HG03064 (cell line): ENCODE results near the gene WASL.

ENCODE experiments used
- ATAC-seq: cut with Tn5 transposase; IDR thresholded peaks from one replicate; pipeline ENCODE4 v1.9.1; 2021; ENCODE audit warnings: low read depth; ENCODE audit not compliant: unreplicated experiment

Gene WASL

DNA sequence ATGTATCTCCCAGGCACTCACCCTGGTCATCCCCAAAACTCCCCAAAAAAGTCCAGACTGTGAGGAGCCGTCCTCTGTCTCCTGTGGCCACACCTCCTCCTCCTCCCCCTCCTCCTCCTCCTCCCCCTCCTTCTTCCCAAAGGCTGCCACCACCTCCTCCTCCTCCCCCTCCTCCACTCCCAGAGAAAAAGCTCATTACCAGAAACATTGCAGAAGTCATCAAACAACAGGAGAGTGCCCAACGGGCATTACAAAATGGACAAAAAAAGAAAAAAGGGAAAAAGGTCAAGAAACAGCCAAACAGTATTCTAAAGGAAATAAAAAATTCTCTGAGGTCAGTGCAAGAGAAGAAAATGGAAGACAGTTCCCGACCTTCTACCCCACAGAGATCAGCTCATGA, 86.0 kb downstream of the WASL start:
- ATAC-seq = no peak

- ATAC-seq = no peak
These were observed 86.5 kb downstream of the WASL start for GRCh38 chr7:123662293-123662692.

GRCh38 chr7:123661765-123662164, 87.0 kb downstream of the WASL start:
- no peak for ATAC-seq

DNA sequence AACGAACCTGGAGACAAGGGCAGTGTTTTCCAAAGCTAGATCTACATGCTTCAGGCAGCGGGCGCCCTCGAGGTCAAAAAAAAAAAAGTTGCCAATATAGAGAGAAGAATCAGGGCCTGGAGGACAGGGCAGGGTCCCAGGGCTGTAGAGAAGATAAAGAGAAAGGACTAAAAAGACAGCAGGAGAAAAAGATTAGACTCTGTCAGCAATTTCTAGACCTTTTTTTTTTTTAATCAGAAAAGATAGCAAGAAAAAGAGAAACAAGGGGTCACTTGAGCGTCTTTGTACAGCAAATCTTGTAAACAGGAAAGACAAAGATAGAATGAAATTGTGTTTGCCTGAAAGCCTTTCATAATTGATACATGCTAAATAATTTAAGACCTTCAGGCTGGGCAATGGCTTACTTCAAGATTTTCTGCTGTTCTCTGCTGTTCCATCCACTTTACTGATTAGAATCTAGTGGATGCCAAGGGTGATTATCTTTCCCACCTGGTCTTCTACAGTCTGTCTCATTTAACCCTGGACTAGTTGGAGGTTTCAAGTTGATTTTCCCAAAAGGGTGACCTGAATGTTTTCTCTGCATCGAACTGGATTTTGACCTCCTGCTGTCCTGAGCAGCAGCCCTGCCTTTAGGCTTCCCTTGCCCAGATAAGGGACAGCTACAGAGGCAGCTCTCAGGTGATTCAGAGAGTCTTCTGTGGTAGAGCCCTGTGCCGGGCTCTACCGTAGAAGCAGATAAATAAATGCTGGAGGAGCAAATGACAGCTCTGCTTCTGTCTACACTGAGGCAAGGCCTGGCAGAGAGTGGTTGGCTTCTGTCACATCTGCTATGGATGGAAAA, 88.1 kb downstream of the WASL start:
- ATAC-seq = no peak

DNA sequence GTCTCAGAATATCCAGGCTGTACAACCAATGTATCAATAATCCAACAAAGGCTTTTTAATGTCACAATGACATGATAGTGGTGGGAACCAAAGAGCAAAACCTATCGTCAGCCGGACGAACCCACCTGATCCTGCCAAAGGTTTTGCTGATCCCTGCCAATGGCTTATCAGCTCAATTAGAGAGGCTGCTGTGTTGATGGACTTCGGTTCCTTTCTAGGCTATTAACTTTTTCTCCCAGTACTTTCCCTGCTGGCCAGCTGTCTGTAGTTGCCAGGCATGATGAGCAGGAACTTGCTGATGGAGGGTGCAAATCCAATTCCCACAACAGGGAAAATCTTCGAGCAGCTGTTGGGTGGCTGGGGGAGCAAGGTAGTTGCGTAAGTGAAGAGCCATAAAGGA, 90.8 kb downstream of the WASL start:
- ATAC-seq = no peak

- ATAC-seq = no peak
These were observed 91.5 kb downstream of the WASL start for GRCh38 chr7:123657304-123657685.

DNA sequence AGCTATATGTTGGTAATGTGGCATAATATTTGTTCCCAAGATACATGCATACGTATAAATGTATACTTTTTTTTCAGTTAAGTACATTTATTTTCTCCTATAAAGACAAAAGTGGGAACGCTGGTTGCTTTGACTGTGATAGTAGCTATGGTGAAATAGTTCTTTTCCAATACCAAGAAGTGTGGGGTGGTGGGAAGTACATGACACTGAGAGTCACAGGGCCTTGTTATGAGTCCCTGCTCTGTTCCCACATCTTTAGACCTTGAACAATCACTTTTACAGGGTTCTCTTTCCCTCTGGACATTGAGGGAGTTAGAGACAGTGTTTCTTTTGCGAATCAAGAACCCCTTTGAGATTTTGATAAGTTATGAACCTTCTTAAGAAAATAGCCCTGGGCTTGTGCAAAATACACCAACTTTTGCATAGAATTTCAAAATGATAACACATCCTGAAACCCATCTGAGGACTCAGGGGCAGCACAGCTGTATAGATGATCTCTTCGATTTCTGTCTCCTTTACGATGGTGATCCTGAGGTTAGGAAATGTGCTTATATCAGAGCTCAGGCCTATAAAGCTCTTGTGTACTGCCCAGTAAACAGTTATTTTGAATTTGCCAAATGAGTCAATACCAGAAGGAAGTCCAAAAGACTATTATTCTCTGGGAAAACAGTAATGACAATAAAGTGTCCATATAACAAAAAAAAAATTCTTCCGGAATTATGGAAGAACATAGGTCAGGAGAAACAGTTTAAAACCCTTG, 92.1 kb downstream of the WASL start:
- no peak for ATAC-seq

DNA sequence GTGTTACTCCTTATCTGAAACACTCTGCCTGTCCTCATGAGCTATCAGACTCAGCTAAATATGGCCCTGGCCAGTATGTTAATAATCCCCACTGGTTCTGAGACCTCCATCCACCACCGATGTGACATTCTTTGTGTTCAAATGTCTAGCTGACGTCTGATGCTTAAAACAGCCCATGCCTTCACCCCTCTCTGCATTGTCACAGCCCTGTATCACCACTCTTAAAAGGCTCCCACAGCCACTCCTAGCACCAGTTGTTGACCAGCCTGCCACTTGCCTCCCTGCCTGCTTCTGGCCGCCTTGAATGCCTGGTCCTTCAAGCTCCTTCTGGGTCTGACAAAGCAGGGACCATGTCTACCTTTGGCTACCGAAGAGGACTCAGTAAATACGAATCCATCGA, 93.2 kb downstream of the WASL start, which contains the start of gene LMOD2:
LMOD2 (plus strand) TSS at position 253 of the 400 bp plus-strand sequence; CDS start at position 351, 98 bp downstream.
- no peak for ATAC-seq

DNA sequence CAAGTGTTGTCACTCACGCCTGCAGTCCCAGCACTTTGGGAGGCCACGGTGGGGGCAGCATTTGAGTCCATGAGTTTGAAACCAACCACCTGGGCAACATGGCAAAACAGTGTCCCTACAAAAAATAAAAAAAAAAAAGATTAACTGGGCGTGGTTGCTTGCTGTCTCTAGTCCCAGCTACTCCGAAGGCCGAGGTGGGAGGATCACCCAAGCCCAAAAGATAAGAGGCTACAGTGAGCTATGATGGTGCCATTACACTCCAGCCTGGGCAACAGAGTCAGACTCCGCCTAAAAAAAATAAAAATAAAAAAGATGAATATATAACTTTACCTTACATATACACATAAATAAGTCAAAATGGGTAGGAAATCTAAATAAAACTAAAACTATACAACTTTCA, 95.6 kb downstream of the WASL start:
- ATAC-seq = no peak

DNA sequence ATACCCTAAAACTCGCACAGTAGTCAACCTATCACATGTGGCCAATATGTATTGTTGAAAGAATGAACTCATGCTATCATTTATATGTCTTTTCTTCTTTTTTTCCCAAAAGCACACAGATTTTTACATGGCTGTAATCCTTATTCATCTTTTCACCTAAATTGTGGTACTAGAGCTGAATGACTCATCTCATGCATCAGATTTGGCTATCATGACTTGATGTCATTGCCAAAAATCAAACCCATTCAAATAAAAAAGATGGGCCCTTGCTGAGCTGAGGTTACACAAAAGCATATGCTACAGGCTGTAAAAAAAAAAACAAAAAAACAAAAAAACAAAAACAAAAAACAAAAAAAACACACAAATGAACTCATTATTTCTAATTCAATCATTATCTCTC, 96.4 kb downstream of the WASL start:
- no peak for ATAC-seq

- ATAC-seq = no peak
These were observed 98.2 kb downstream of the WASL start for GRCh38 chr7:123650595-123650994.

DNA sequence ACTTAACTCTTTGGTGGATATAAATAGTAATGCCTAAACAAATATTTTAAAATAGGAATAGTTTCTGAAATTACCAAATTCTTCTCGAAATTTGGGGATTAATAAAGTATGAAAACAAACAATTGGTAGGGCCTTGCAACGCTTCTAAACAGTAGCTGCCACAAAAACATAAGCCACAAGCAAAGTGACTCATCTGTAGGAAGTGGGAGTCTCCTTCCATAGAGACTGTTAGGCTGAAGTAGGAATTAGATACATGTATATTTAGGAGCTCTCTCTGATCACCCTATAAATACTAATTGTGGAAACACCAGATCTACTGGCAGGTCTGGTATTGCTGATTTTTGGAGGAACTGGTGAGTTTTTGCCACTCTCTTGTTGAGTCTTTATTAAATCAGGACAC, 98.8 kb downstream of the WASL start:
- no peak for ATAC-seq

- no peak for ATAC-seq
These were observed 101.6 kb downstream of the WASL start for GRCh38 chr7:123647106-123647730.

GRCh38 chr7:123645516-123645915, 103.3 kb downstream of the WASL start:
- no peak for ATAC-seq

DNA sequence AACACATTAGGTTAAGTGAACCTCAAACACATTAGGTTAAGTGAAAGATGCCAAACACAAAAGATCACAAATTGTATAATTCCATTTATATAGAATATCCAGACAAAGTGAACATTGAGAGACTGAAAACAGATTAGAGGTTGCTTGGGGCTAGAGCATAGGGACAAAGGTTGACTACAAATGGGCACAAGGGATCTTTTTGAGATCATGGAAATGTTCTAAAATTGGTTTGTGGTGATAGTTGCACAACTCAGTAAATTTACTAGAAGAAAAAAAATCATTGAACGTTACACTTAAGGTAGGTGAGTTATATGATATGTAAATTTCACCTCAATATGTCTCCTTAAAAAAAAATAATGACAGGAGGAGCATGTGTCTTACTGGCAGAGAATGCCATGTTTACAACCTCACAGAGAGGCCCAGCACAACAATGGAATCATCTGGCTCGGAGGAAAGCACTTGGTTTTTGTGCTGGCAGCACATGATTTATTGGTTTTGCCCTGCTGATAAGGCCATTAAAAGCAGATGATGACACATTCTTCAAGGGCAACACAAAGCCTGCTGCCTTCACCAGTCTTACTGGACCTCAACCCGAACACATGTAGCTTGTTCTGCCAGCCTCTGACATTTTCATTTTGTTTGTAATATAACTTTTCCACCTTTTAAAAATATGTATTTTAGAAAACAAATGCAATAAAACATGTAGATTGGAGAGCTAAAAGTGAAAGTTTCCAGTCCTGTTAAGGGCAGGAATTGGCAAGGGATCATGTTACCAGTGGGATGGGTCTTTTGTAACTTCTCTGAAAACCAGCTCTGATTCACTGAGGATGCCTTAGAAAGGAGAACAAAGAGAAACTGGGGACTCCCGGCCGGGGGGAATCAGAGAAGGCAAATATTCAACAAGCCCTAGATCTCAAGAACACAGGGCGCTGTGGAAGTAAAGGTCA, 105.0 kb downstream of the WASL start:
- ATAC-seq = no peak

- ATAC-seq = no peak
These were observed 106.9 kb downstream of the WASL start for GRCh38 chr7:123641901-123642300.

GRCh38 chr7:123640583-123640982, 108.2 kb downstream of the WASL start:
- no peak for ATAC-seq

- ATAC-seq = no peak
These were observed 109.2 kb downstream of the WASL start for GRCh38 chr7:123639631-123640030.

GRCh38 chr7:123637878-123638277, 110.9 kb downstream of the WASL start:
- ATAC-seq = no peak

DNA sequence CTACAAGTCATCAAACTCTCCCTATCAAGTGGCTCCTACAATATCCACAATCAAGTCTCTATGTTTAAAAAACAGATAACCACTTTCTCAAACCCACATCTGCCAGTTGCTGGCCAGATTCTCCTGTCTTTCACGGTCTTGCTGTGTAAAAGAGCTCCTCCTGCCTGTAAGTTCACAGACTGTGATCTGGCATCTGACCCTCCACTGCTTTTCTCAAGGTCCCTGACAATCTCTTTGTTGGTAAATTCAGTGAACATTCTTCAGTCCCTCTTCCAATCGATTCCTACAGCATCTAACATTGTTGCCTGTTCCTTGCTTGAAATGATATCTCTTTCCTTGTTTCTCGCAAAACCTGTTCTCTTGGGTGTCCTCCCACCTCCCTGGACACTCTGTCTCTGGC, 111.6 kb downstream of the WASL start:
- ATAC-seq = no peak
